WTC11 (cell line): ENCODE data around the gene UBALD1. TPM values are rescaled to one million over a fixed set of nuclear protein-coding genes. Genes with fewer than 3 reads are reported as not detected.
A peak's percentile ranks its signal among the peaks of the same experiment; 100 is the strongest.

ENCODE experiments used
- ATAC-seq: fragments of 200-7000 bp; cut with Tn5 transposase; 2 replicates; pipeline ENCODE4 v1.10.0; 2021; ENCODE audit warnings: mild to moderate bottlenecking, moderate library complexity
- Bru-seq: library from RNA; stranded (reverse); fragments of 400-500 nt; gene quantifications from one replicate; lab custom pipeline; 2021; lab: Mats Ljungman, UMichigan
- CTCF ChIA-PET: fragments of 300-600 bp; sonication (Branson Sonifier 250); formaldehyde crosslinking; loops from one replicate; lab custom pipeline; 2021; ENCODE audit warnings: antibody characterized with exemption; lab: Charles Lee
- POLR2A ChIA-PET: fragments of 350-600 bp; sonication (Branson Sonifier 250); formaldehyde crosslinking; loops from one replicate; lab custom pipeline; 2021; ENCODE audit warnings: antibody characterized with exemption; lab: Charles Lee
- DNase-seq: peaks from one replicate; pipeline ENCODE4 v3.0.0; 2021; ENCODE audit warnings: low spot score
- H3K27ac Mint-ChIP-seq: 2 replicates; pipeline ENCODE4 v1.8.0; 2021; ENCODE audit warnings: mixed read lengths
- H3K27me3 Mint-ChIP-seq: 2 replicates; pipeline ENCODE4 v1.8.0; 2021; ENCODE audit warnings: low read depth, mild to moderate bottlenecking, moderate library complexity, mixed read lengths
- H3K36me3 Mint-ChIP-seq: 2 replicates; pipeline ENCODE4 v1.8.0; 2021; ENCODE audit warnings: mixed read lengths
- H3K4me1 Mint-ChIP-seq: 2 replicates; pipeline ENCODE4 v1.8.0; 2022; ENCODE audit warnings: mixed read lengths
- H3K4me3 Mint-ChIP-seq: 2 replicates; pipeline ENCODE4 v1.8.0; 2021; ENCODE audit warnings: mild to moderate bottlenecking, moderate library complexity, mixed read lengths
- H3K9me3 Mint-ChIP-seq: 2 replicates; pipeline ENCODE4 v1.8.0; 2021; ENCODE audit warnings: mixed read lengths
- ARID4B ChIP-seq: sonication (generic); formaldehyde crosslinking; IDR thresholded peaks from 2 replicates; pipeline ENCODE4 v1.8.0; 2023; ENCODE audit warnings: missing genetic modification reagents, mild to moderate bottlenecking, borderline replicate concordance
- CREM ChIP-seq: sonication (generic); formaldehyde crosslinking; IDR thresholded peaks from 2 replicates; pipeline ENCODE4 v1.8.1; 2022; ENCODE audit warnings: mild to moderate bottlenecking, missing genetic modification reagents, moderate library complexity
- E2F5 ChIP-seq: sonication (generic); formaldehyde crosslinking; IDR thresholded peaks from 2 replicates; pipeline ENCODE4 v1.8.1; 2022; ENCODE audit warnings: mild to moderate bottlenecking, moderate library complexity, missing genetic modification reagents
- ETV6 ChIP-seq: sonication (generic); formaldehyde crosslinking; IDR thresholded peaks from 2 replicates; pipeline ENCODE4 v1.8.1; 2022; ENCODE audit warnings: mild to moderate bottlenecking, missing genetic modification reagents
- FOXJ3 ChIP-seq: sonication (generic); formaldehyde crosslinking; IDR thresholded peaks from 2 replicates; pipeline ENCODE4 v1.9.0; 2021; ENCODE audit warnings: missing genetic modification reagents, mild to moderate bottlenecking, borderline replicate concordance
- FOXK1 ChIP-seq: sonication (generic); formaldehyde crosslinking; IDR thresholded peaks from 2 replicates; pipeline ENCODE4 v1.8.0; 2022; ENCODE audit warnings: mild to moderate bottlenecking, moderate library complexity, missing genetic modification reagents
- FOXP4 ChIP-seq: sonication (generic); formaldehyde crosslinking; IDR thresholded peaks from 2 replicates; pipeline ENCODE4 v1.8.0; 2022; ENCODE audit warnings: mild to moderate bottlenecking, missing genetic modification reagents
- GABPB1 ChIP-seq: sonication (generic); formaldehyde crosslinking; IDR thresholded peaks from 2 replicates; pipeline ENCODE4 v1.8.1; 2023; ENCODE audit warnings: mild to moderate bottlenecking, missing genetic modification reagents
- GTF2I ChIP-seq: fragments of 250-450 bp; sonication (Bioruptor Pico); conservative IDR thresholded peaks from 2 replicates; pipeline ENCODE4 v1.4.0; 2021; ENCODE audit warnings: mild to moderate bottlenecking
- IRF2 ChIP-seq: sonication (generic); formaldehyde crosslinking; IDR thresholded peaks from 2 replicates; pipeline ENCODE4 v1.8.0; 2022; ENCODE audit warnings: low read depth, missing genetic modification reagents, borderline replicate concordance
- JUN ChIP-seq: sonication (generic); formaldehyde crosslinking; IDR thresholded peaks from 2 replicates; pipeline ENCODE4 v1.8.0; 2023; ENCODE audit warnings: mild to moderate bottlenecking, missing genetic modification reagents
- KAT7 ChIP-seq: sonication (generic); formaldehyde crosslinking; IDR thresholded peaks from 2 replicates; pipeline ENCODE4 v1.8.1; 2023; ENCODE audit warnings: missing genetic modification reagents, mild to moderate bottlenecking, borderline replicate concordance
- MAX ChIP-seq: sonication (generic); formaldehyde crosslinking; IDR thresholded peaks from 2 replicates; pipeline ENCODE4 v1.8.0; 2022; ENCODE audit warnings: mild to moderate bottlenecking, missing genetic modification reagents
- MYBL2 ChIP-seq: sonication (generic); formaldehyde crosslinking; IDR thresholded peaks from 2 replicates; pipeline ENCODE4 v1.8.1; 2023; ENCODE audit warnings: mild to moderate bottlenecking, moderate library complexity, missing genetic modification reagents
- PRRX2 ChIP-seq: fragments of 250-450 bp; sonication (Bioruptor Pico); IDR thresholded peaks from 2 replicates; pipeline ENCODE4 v1.8.0; 2021; ENCODE audit warnings: mild to moderate bottlenecking
- SMAD3 ChIP-seq: sonication (generic); formaldehyde crosslinking; IDR thresholded peaks from 2 replicates; pipeline ENCODE4 v1.8.0; 2022; ENCODE audit warnings: missing genetic modification reagents, mild to moderate bottlenecking, borderline replicate concordance
- SMAD4 ChIP-seq: sonication (generic); formaldehyde crosslinking; IDR thresholded peaks from 2 replicates; pipeline ENCODE4 v1.8.0; 2022; ENCODE audit warnings: mild to moderate bottlenecking, missing genetic modification reagents
- SP1 ChIP-seq: sonication (generic); formaldehyde crosslinking; conservative IDR thresholded peaks from 2 replicates; pipeline ENCODE4 v1.8.1; 2022; ENCODE audit warnings: missing genetic modification reagents
- TEAD1 ChIP-seq: sonication (generic); formaldehyde crosslinking; IDR thresholded peaks from 2 replicates; pipeline ENCODE4 v1.8.0; 2022; ENCODE audit warnings: mild to moderate bottlenecking, missing genetic modification reagents
- TEAD4 ChIP-seq: sonication (generic); formaldehyde crosslinking; IDR thresholded peaks from 2 replicates; pipeline ENCODE4 v1.8.0; 2022; ENCODE audit warnings: mild to moderate bottlenecking, missing genetic modification reagents
- USF1 ChIP-seq: sonication (generic); formaldehyde crosslinking; IDR thresholded peaks from 2 replicates; pipeline ENCODE4 v1.8.0; 2022; ENCODE audit warnings: mild to moderate bottlenecking, missing genetic modification reagents
- USF2 ChIP-seq: sonication (generic); formaldehyde crosslinking; IDR thresholded peaks from 2 replicates; pipeline ENCODE4 v1.8.1; 2023; ENCODE audit warnings: mild to moderate bottlenecking, missing genetic modification reagents, moderate library complexity
- ZNF219 ChIP-seq: sonication (generic); formaldehyde crosslinking; IDR thresholded peaks from 2 replicates; pipeline ENCODE4 v1.8.0; 2023; ENCODE audit warnings: missing genetic modification reagents, mild to moderate bottlenecking, borderline replicate concordance
- ZNF396 ChIP-seq: fragments of 250-450 bp; sonication (Bioruptor Pico); IDR thresholded peaks from 2 replicates; pipeline ENCODE4 v1.8.0; 2021; ENCODE audit warnings: mild to moderate bottlenecking, moderate library complexity, borderline replicate concordance
- ZNF416 ChIP-seq: fragments of 250-450 bp; sonication (Bioruptor Pico); IDR thresholded peaks from 2 replicates; pipeline ENCODE4 v1.9.0; 2021; ENCODE audit warnings: mild to moderate bottlenecking, inconsistent platforms
- ZNF423 ChIP-seq: fragments of 250-450 bp; sonication (Bioruptor Pico); IDR thresholded peaks from 2 replicates; pipeline ENCODE4 v2.1.2; 2022; ENCODE audit warnings: mild to moderate bottlenecking, moderate library complexity
- long read RNA-seq, 3 experiments: library from RNA in 1 of 3; library from capped mRNA in 1 of 3; library from polyadenylated mRNA in 1 of 3; unstranded in 2 of 3; stranded (forward) in 1 of 3; transcript quantifications; one replicate each; pipeline ENCODE4 v2.0.0, GENCODE V29; 2021
- total RNA-seq: library from RNA; stranded (reverse); gene quantifications from 3 replicates; pipeline ENCODE4 v1.2.3, GENCODE V29; 2021

Gene UBALD1
- 56.8 to 59.5 TPM (median 59.0 TPM) in 3 replicates for total RNA-seq
- percentile 68 among the genes with signal in this experiment for Bru-seq, nascent RNA
- long read RNA-seq, experiment 1, transcript UBALD1-205 (1 exons, 2,641 nt) = minor isoform, 7 of 117 reads
- long read RNA-seq, experiment 1, transcript UBALD1-206 (3 exons, 1,462 nt) = minor isoform, 6 of 117 reads
- long read RNA-seq, experiment 1, transcript UBALD1-201 (3 exons, 1,413 nt) = major isoform, 70 of 117 reads
- long read RNA-seq, experiment 1, transcript UBALD1-202 (3 exons, 799 nt) = minor isoform, 8 of 117 reads
- long read RNA-seq, experiment 1, partial matches to known transcripts = 13 of 117 reads
- long read RNA-seq, experiment 1, other reads (novel, unspliced or antisense) = 5 of 117 reads
- long read RNA-seq, experiment 2, transcript UBALD1-201 (3 exons, 1,413 nt) = major isoform, 37 of 69 reads
- long read RNA-seq, experiment 2, transcript UBALD1-205 (1 exons, 2,641 nt) = minor isoform, 18 of 69 reads
- long read RNA-seq, experiment 2, partial matches to known transcripts = 3 of 69 reads
- long read RNA-seq, experiment 2, other reads (novel, unspliced or antisense) = 3 of 69 reads
- long read RNA-seq, experiment 3, partial matches to known transcripts = 0 of 4 reads
- long read RNA-seq, experiment 3, other reads (novel, unspliced or antisense) = 0 of 4 reads

- Mint-ChIP-seq H3K27ac (peak within 1 kb of the TSS; percentile 92), H3K27me3 (no peaks in the 10 kb centered on the region), H3K4me1 (peaks cover 38% of the 10 kb centered on the region), H3K4me3 (peak within 1 kb of the TSS; percentile 76), H3K9me3 (no peaks in the 10 kb centered on the region), H3K36me3 (no peaks in the 10 kb centered on the region)
- ChIA-PET POLR2A (interaction anchor here (1.0 to 1.5 kb wide), 3 partner anchors 76 to 138 kb away, joined by 3 to 4 read pairs (median 3); partner anchors contain the start of genes CDIP1 and HMOX2), CTCF (interaction anchor here (2.4 to 4.2 kb wide), 2 partner anchors 10 to 35 kb away, joined by 8 to 46 read pairs; partner anchors contain the start of gene MGRN1)
- DNase-seq (peak; percentile 78), ATAC-seq (peak; percentile 3)
- TF ChIP-seq ZNF416 (CRISPR knock-in tag) (0 out of 2 replicates have a peak, but pooled peaks have one; percentile 30), IRF2 (CRISPR knock-in tag) (no peak), CREM (CRISPR knock-in tag) (peak; percentile 49; the same call in 1 of the 2 replicates), FOXK1 (CRISPR knock-in tag) (peak; percentile 97), GTF2I (CRISPR knock-in tag) (no peak), E2F5 (no peak), JUN (CRISPR knock-in tag) (0 out of 2 replicates have a peak, but pooled peaks have one; percentile 61), TEAD1 (CRISPR knock-in tag) (peak; percentile 77), USF1 (peak; percentile 17; the same call in 1 of the 2 replicates), ZNF219 (CRISPR knock-in tag) (peak; percentile 92), MAX (peak; percentile 62; the same call in 1 of the 2 replicates), ARID4B (CRISPR knock-in tag) (0 out of 2 replicates have a peak, but pooled peaks have one; percentile 45), PRRX2 (CRISPR knock-in tag) (no peak), ZNF396 (no peak), FOXP4 (CRISPR knock-in tag) (peak; percentile 81), SMAD3 (CRISPR knock-in tag) (no peak), FOXJ3 (CRISPR knock-in tag) (no peak), KAT7 (CRISPR knock-in tag) (peak; percentile 42; the same call in 1 of the 2 replicates), TEAD4 (peak; percentile 68; the same call in 1 of the 2 replicates), ZNF423 (CRISPR knock-in tag) (peak; percentile 99), SMAD4 (0 out of 2 replicates have a peak, but pooled peaks have one; percentile 60), GABPB1 (CRISPR knock-in tag) (peak; percentile 16; the same call in 1 of the 2 replicates), USF2 (CRISPR knock-in tag) (no peak), ETV6 (peak; percentile 49; the same call in 1 of the 2 replicates), MYBL2 (CRISPR knock-in tag) (0 out of 2 replicates have a peak, but pooled peaks have one; percentile 15), SP1 (CRISPR knock-in tag) (peak; percentile 75)
These were observed at the start of gene UBALD1 for GRCh38 chr16:4614571-4615383. Gene UBALD1 (minus strand): TSS chr16:4614888. CDS start chr16:4614797, 91 bp downstream.
